GM12873 (cell line): Measurements from ENCODE around the gene PCED1B.

Experiments used
- TF ChIP-seq, protein P1 (sequence below): IDR thresholded peaks from 2 replicates; pipeline ENCODE4 v1.5.1; 2012; ENCODE audit warnings: low read depth, mild to moderate bottlenecking, moderate library complexity, low read length, control low read depth; ENCODE audit not compliant: insufficient read depth; ENCODE audit errors: missing control alignments

PCED1B gene

GRCh38 chr12:47164116-47164515 lies 84.7 kb downstream of the PCED1B start:
- TF ChIP-seq, protein P1, sequence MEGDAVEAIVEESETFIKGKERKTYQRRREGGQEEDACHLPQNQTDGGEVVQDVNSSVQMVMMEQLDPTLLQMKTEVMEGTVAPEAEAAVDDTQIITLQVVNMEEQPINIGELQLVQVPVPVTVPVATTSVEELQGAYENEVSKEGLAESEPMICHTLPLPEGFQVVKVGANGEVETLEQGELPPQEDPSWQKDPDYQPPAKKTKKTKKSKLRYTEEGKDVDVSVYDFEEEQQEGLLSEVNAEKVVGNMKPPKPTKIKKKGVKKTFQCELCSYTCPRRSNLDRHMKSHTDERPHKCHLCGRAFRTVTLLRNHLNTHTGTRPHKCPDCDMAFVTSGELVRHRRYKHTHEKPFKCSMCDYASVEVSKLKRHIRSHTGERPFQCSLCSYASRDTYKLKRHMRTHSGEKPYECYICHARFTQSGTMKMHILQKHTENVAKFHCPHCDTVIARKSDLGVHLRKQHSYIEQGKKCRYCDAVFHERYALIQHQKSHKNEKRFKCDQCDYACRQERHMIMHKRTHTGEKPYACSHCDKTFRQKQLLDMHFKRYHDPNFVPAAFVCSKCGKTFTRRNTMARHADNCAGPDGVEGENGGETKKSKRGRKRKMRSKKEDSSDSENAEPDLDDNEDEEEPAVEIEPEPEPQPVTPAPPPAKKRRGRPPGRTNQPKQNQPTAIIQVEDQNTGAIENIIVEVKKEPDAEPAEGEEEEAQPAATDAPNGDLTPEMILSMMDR: no peak

DNA sequence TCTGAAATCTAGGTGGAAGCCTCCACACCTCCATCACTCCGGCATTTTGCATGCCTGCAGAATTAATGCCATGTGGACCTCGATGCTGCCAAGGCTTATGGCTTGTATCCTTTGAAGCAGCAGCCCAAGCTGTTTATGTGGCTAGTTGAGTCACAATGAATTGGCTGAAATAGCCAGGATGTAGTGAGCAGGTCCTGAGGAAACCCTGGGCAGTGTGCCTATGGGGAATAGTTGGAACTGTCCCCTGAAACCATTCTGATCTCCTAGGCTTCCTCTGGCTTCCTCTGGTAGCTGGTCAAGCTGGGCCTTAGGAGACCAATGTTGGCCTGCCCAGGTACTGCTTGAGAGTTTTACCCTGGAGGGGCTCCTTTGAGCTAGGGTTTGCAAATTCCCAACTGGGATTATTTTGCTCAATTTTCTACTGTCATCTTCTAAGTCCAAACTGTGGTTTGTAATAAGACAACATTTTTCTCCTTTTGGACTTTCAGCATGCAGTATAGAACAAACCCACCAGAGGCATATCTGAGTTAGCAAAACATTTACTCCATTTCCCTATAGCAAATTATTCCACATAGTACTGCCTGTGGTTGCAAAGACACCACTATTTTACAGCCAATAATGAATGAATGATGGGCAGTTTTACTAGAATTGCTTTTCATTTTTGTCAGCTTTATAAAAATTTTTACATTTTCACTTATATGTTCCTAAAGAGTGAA lies 85.5 kb downstream of the PCED1B start:
- TF ChIP-seq, protein P1: peak; percentile 9

GRCh38 chr12:47165934-47166333 lies 86.5 kb downstream of the PCED1B start:
- TF ChIP-seq, protein P1: no peak

GRCh38 chr12:47166365-47166764 lies 86.9 kb downstream of the PCED1B start:
- TF ChIP-seq, protein P1: no peak

DNA sequence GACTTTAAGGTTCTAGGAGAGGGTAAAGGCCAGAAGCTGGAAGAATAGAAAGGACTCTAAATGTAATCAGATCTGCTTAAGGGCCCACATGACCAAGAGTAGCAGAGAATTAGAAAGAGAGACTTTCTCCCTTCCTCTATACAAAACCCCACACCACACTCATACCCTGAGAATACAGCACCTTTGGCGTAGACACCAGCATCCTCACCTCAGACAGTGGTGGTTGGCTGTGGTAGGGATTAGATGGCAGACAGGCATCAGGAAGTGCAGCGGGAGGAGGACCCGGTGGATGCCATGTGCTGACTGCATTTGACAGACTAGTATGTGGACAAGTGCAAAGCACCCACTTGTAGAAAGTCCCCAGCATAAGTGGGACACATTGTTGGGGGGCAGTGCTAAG lies 98.6 kb downstream of the PCED1B start:
- TF ChIP-seq, protein P1: no peak

DNA sequence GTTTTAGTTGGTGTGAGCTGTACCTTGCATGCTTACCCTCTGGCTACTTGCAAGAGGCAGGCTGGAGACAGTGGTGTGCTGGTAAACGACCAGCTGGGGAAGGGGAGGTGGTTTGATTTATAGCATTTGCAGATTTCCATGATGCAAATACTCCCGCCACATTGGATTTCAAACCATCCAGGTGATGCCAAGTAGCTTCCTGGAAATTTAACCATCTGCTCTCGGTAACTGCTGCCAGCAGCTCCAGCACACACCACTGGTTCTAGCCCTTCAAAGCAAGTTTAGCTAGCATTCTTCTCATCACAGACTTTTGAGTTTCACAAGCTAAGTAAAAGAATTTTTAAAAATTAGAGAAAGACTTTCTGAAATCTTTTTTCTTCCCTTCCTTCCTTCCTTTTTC lies 104.8 kb downstream of the PCED1B start:
- TF ChIP-seq, protein P1: no peak

DNA sequence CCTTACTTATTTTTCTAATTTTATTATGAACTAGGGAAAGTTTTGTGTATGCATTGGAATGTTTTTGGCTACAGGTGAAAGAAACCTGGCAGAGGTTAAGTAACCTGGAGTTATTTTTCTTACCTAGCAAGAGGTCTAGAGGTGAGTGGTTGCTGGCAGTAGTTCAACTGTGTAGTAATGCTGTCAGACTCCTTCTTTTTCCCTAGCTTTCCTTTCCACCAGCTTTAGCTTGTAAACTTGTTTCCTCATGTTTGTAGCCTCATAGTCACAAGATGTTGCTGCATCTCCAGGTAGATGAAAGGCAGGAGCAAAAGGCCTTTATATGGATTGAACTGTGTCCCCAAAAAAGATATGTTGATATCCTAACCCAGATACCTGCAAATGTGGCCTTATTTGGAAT lies 105.4 kb downstream of the PCED1B start:
- TF ChIP-seq, protein P1: no peak
